Keratinocyte (primary cell): Measurements from ENCODE around the gene FANK1. TPM values are rescaled to one million over a fixed set of nuclear protein-coding genes. Genes with fewer than 3 reads are reported as not detected.

Experiments
- DNase-seq: peaks from one replicate; pipeline ENCODE4 v3.0.0-alpha.2; 2011; ENCODE audit warnings: low read depth, missing footprints, low spot score
- FAIRE-seq: peaks from 2 replicates; lab custom pipeline; 2011; peaks lifted over from hg19 to GRCh38; lab: Jason Lieb, UNC
- H2AFZ ChIP-seq: 2 replicates; pipeline ENCODE4 v1.6.0; 2012; ENCODE audit warnings: low read length, control low read depth, inconsistent platforms; ENCODE audit not compliant: control insufficient read depth
- H3K27ac ChIP-seq: 2 replicates; pipeline ENCODE4 v1.5.1; 2011; ENCODE audit warnings: low read length; ENCODE audit not compliant: control insufficient read depth, insufficient read depth
- H3K27me3 ChIP-seq: 3 replicates; pipeline ENCODE4 v1.6.0; 2011; ENCODE audit warnings: low read length; ENCODE audit not compliant: control insufficient read depth, insufficient read depth; ENCODE audit errors: extremely low read depth
- H3K36me3 ChIP-seq, 2 experiments: 2 replicates in 1 of 2; 3 replicates in 1 of 2; pipeline ENCODE4 v1.5.1; 2011; ENCODE audit warnings: low read length in 2 of 2, mild to moderate bottlenecking in 1 of 2; ENCODE audit not compliant: control insufficient read depth in 2 of 2, insufficient read depth in 2 of 2; ENCODE audit errors: extremely low read depth in 1 of 2
- H3K4me1 ChIP-seq: 3 replicates; pipeline ENCODE4 v1.5.1; 2011; ENCODE audit warnings: low read length; ENCODE audit not compliant: control insufficient read depth, insufficient read depth; ENCODE audit errors: extremely low read depth
- H3K4me2 ChIP-seq: 3 replicates; pipeline ENCODE4 v1.6.0; 2011; ENCODE audit warnings: low read depth, low read length; ENCODE audit not compliant: control insufficient read depth, insufficient read depth; ENCODE audit errors: extremely low read depth
- H3K4me3 ChIP-seq, 3 experiments: fragments of 200-600 bp in 1 of 3; sonication (generic) in 1 of 3; 2 replicates in 2 of 3; 3 replicates in 1 of 3; pipeline ENCODE4 v1.5.1; 2011 to 2016; ENCODE audit warnings: low read length in 3 of 3, mild to moderate bottlenecking in 3 of 3, control low read depth in 2 of 3, inconsistent platforms in 1 of 3, low read depth in 1 of 3, mixed read lengths in 1 of 3, mixed run types in 1 of 3, moderate library complexity in 1 of 3; ENCODE audit not compliant: control insufficient read depth in 2 of 3, insufficient read depth in 2 of 3; ENCODE audit errors: extremely low read depth in 1 of 3
- H3K79me2 ChIP-seq: 2 replicates; pipeline ENCODE4 v1.6.0; 2012; ENCODE audit warnings: low read length; ENCODE audit not compliant: control insufficient read depth, insufficient read depth
- H3K9ac ChIP-seq: 3 replicates; pipeline ENCODE4 v1.6.0; 2011; ENCODE audit warnings: low read length; ENCODE audit not compliant: control insufficient read depth, insufficient read depth; ENCODE audit errors: extremely low read depth
- H3K9me1 ChIP-seq: 3 replicates; pipeline ENCODE4 v1.6.0; 2011; ENCODE audit warnings: low read length; ENCODE audit not compliant: control insufficient read depth, insufficient read depth; ENCODE audit errors: extremely low read depth
- H3K9me3 ChIP-seq: 2 replicates; pipeline ENCODE4 v1.5.1; 2012; ENCODE audit warnings: low read depth, low read length; ENCODE audit not compliant: control insufficient read depth
- H4K20me1 ChIP-seq: 3 replicates; pipeline ENCODE4 v1.6.0; 2011; ENCODE audit warnings: low read length; ENCODE audit not compliant: control insufficient read depth, insufficient read depth; ENCODE audit errors: extremely low read depth
- CTCF ChIP-seq, 3 experiments: IDR thresholded peaks in 1 of 3; conservative IDR thresholded peaks in 1 of 3; optimal IDR thresholded peaks in 1 of 3; 2 replicates in 2 of 3; 3 replicates in 1 of 3; pipeline versions ENCODE3 to v1.5.1; 2011; ENCODE audit warnings: low read length in 3 of 3, mild to moderate bottlenecking in 3 of 3, moderate library complexity in 2 of 3, control low read depth in 1 of 3, inconsistent platforms in 1 of 3; ENCODE audit not compliant: insufficient read depth in 2 of 3; ENCODE audit errors: extremely low read depth in 1 of 3
- EZH2 ChIP-seq: IDR thresholded peaks from one replicate; pipeline ENCODE4 v1.6.1; 2012; ENCODE audit warnings: inconsistent platforms, mild to moderate bottlenecking, low read length, moderate library complexity
- dilution Hi-C: fragments of 300-500 bp; cut with MboI; formaldehyde crosslinking; loops from one replicate; pipeline ENCODE4 v1.7.0; 2020; ENCODE audit warnings: low sequenced_read_pairs; ENCODE audit not compliant: extremely low pct_ligation_motif_present
- polyA plus RNA-seq, 5 experiments: library from polyadenylated mRNA; depleted of rRNA in 3 of 5; stranded (reverse) in 3 of 5; stranded (forward) in 1 of 5; unstranded in 1 of 5; fragments of >200 nt; gene quantifications; 1 replicate in 1 of 5; 2 replicates in 3 of 5; 3 replicates in 1 of 5; pipeline versions ENCODE4 v1.2.1 to v1.2.3, GENCODE V29; 2011 to 2012; ENCODE audit warnings: missing spikeins in 2 of 5, low read depth in 1 of 5, low replicate concordance in 1 of 5

The FANK1 gene
- polyA plus RNA-seq, 1 donor (not counting 4 experiments of a cell fraction or from before 2014, with no cell fraction given): 13.4 TPM

GRCh38 chr10:125848371-125848770, 48.0 kb upstream of the FANK1 start:
- DNase-seq (no peak), FAIRE-seq (no peak)
- dilution Hi-C loops: no loop called here
- Histone ChIP-seq H3K9ac (no peak overlapping the region), H3K4me3 (no peak overlapping the region), H3K4me1 (no peaks in the 10 kb centered on the region), H2AFZ (no peak overlapping the region), H4K20me1 (no peaks in the 10 kb centered on the region), H3K36me3 (peaks cover 19 to 20% of the 10 kb centered on the region in 2 experiments), H3K27me3 (no peaks in the 10 kb centered on the region), H3K79me2 (no peaks in the 10 kb centered on the region), H3K4me2 (no peak overlapping the region), H3K27ac (no peak overlapping the region), H3K9me1 (no peaks in the 10 kb centered on the region), H3K9me3 (no peaks in the 10 kb centered on the region)
- TF ChIP-seq EZH2: no peak
- no peak for TF ChIP-seq CTCF (optimal IDR thresholded peaks at IDR 0.05 in 1 of 3, IDR thresholded peaks at IDR 0.05 in 1 of 3, conservative IDR thresholded peaks at IDR 0.05 in 1 of 3; ENCODE audit: extremely low read depth in 1 of 3, insufficient read depth in 2 of 3, low read length in 3 of 3)

GRCh38 chr10:125848857-125849256, 47.5 kb upstream of the FANK1 start:
- TF ChIP-seq EZH2: no peak
- no peak for TF ChIP-seq CTCF (optimal IDR thresholded peaks at IDR 0.05 in 1 of 3, IDR thresholded peaks at IDR 0.05 in 1 of 3, conservative IDR thresholded peaks at IDR 0.05 in 1 of 3; ENCODE audit: extremely low read depth in 1 of 3, insufficient read depth in 2 of 3, low read length in 3 of 3)
- H3K36me3 ChIP-seq: peaks cover 18 to 22% of the 10 kb centered on the region in 2 experiments
- H3K27me3 ChIP-seq: no peaks in the 10 kb centered on the region
- no peaks in the 10 kb centered on the region for H3K9me3 ChIP-seq
- no peak overlapping the region for H2AFZ ChIP-seq
- no peak overlapping the region for H3K9ac ChIP-seq
- no peaks in the 10 kb centered on the region for H3K4me1 ChIP-seq
- H3K4me3 ChIP-seq: no peak overlapping the region
- no peak overlapping the region for H3K4me2 ChIP-seq
- DNase-seq: no peak
- FAIRE-seq: no peak
- H3K79me2 ChIP-seq: no peaks in the 10 kb centered on the region
- H3K9me1 ChIP-seq: no peaks in the 10 kb centered on the region
- dilution Hi-C loops: no loop called here
- H3K27ac ChIP-seq: no peak overlapping the region
- no peaks in the 10 kb centered on the region for H4K20me1 ChIP-seq
